ENCODE measurements around the gene WDR7. TPM values are rescaled to one million over a fixed set of nuclear protein-coding genes. Genes with fewer than 3 reads are reported as not detected.

WDR7 gene
- total RNA-seq, 1 experiment from 2014 or later: 11.5 TPM

DNA sequence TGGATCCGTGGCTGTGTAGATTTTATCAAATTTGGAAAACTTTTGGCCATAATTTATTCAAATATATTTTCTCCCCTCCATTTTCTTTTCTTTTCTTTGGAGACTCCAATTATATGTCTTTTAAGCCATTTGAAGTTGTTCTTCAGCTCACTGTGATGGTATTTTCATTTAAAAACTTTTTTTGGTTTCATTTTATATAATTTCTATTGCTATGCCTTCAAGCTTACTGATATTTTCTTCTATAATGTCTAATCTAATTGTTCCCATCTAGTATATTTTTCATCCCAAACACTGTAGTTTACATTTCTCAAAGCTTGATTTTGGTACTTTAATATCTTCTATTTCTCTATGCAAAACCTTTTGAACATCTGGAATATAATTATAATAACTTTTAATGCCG is 72.5 kb downstream of the WDR7 start:
- Histone ChIP-seq H3K79me2 (ENCODE audit: insufficient read depth, low read length) (no peaks in the 10 kb centered on the region), H3K27ac (ENCODE audit: low read depth, low read length) (no peak overlapping the region), H4K20me1 (ENCODE audit: insufficient read depth) (no peaks in the 10 kb centered on the region), H3K9ac (ENCODE audit: low read length) (no peak overlapping the region), H3K36me3 (ENCODE audit: control insufficient read depth in 1 of 2, insufficient read depth in 2 of 2, low read length in 2 of 2) (no peaks in the 10 kb centered on the region), H2AFZ (ENCODE audit: low read depth, low read length, poor library complexity, severe bottlenecking) (no peak overlapping the region), H3K4me1 (ENCODE audit: control insufficient read depth in 1 of 2, insufficient read depth in 2 of 2, low read length in 2 of 2) (no peaks in the 10 kb centered on the region), H3K9me2 (ENCODE audit: insufficient read depth) (no peaks in the 10 kb centered on the region), H3K9me3 (ENCODE audit: control insufficient read depth in 1 of 2, insufficient read depth in 1 of 2, low read depth in 1 of 2, low read length in 2 of 2) (no peaks in the 10 kb centered on the region), H3K4me2 (ENCODE audit: low read length) (no peak overlapping the region), H3K4me3 (replicated peaks in 1 of 2; ENCODE audit: low read depth in 1 of 2, low read length in 2 of 2) (no peak overlapping the region), H3K27me3 (ENCODE audit: insufficient read depth, low read length) (no peaks in the 10 kb centered on the region)
- RAD21 ChIA-PET (ENCODE audit: low non-redundant PET in 1 of 2, low total read pairs in 2 of 2, uncharacterized antibody in 2 of 2, unreplicated experiment in 2 of 2): no interaction called here
- no TSS peak for BruUV-seq (replicated peaks)
- TF ChIP-seq EZH2 (IDR thresholded peaks at IDR 0.05) (no peak), EGR1 (IDR thresholded peaks at IDR 0.05; ENCODE audit: low read depth) (no peak), EZH2phosphoT487 (IDR thresholded peaks at IDR 0.05; ENCODE audit: borderline replicate concordance) (no peak), TCF7L2 (IDR thresholded peaks at IDR 0.05; ENCODE audit: borderline replicate concordance, extremely low read depth, insufficient read depth, insufficient read length) (no peak), POLR2A (IDR thresholded peaks at IDR 0.05; ENCODE audit: borderline replicate concordance, extremely low read depth, insufficient read depth, insufficient read length) (no peak), RAD21 (IDR thresholded peaks at IDR 0.05; ENCODE audit: low read depth) (no peak), SP1 (IDR thresholded peaks at IDR 0.05; ENCODE audit: low read depth) (no peak), YY1 (IDR thresholded peaks at IDR 0.05; ENCODE audit: extremely low read depth, insufficient replicate concordance, low read depth, low read length) (no peak), CBX3 (IDR thresholded peaks at IDR 0.05; ENCODE audit: low read depth) (no peak), POLR2AphosphoS5 (IDR thresholded peaks at IDR 0.05; ENCODE audit: low read depth, low read length) (no peak), ZFX (IDR thresholded peaks at IDR 0.05) (no peak), FOSL1 (IDR thresholded peaks at IDR 0.05; ENCODE audit: low read depth) (no peak), CEBPB (IDR thresholded peaks at IDR 0.05; ENCODE audit: low read depth) (no peak), ZNF274 (IDR thresholded peaks at IDR 0.05; ENCODE audit: low read depth, low read length) (no peak)
- TF ChIP-seq, protein P1, sequence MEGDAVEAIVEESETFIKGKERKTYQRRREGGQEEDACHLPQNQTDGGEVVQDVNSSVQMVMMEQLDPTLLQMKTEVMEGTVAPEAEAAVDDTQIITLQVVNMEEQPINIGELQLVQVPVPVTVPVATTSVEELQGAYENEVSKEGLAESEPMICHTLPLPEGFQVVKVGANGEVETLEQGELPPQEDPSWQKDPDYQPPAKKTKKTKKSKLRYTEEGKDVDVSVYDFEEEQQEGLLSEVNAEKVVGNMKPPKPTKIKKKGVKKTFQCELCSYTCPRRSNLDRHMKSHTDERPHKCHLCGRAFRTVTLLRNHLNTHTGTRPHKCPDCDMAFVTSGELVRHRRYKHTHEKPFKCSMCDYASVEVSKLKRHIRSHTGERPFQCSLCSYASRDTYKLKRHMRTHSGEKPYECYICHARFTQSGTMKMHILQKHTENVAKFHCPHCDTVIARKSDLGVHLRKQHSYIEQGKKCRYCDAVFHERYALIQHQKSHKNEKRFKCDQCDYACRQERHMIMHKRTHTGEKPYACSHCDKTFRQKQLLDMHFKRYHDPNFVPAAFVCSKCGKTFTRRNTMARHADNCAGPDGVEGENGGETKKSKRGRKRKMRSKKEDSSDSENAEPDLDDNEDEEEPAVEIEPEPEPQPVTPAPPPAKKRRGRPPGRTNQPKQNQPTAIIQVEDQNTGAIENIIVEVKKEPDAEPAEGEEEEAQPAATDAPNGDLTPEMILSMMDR (IDR thresholded peaks at IDR 0.05 in 2 of 3, conservative IDR thresholded peaks at IDR 0.05 in 1 of 3; ENCODE audit: borderline replicate concordance in 1 of 3, insufficient read depth in 1 of 3, low read depth in 2 of 3, low read length in 2 of 3): no peak
- TF ChIP-seq, protein P2, sequence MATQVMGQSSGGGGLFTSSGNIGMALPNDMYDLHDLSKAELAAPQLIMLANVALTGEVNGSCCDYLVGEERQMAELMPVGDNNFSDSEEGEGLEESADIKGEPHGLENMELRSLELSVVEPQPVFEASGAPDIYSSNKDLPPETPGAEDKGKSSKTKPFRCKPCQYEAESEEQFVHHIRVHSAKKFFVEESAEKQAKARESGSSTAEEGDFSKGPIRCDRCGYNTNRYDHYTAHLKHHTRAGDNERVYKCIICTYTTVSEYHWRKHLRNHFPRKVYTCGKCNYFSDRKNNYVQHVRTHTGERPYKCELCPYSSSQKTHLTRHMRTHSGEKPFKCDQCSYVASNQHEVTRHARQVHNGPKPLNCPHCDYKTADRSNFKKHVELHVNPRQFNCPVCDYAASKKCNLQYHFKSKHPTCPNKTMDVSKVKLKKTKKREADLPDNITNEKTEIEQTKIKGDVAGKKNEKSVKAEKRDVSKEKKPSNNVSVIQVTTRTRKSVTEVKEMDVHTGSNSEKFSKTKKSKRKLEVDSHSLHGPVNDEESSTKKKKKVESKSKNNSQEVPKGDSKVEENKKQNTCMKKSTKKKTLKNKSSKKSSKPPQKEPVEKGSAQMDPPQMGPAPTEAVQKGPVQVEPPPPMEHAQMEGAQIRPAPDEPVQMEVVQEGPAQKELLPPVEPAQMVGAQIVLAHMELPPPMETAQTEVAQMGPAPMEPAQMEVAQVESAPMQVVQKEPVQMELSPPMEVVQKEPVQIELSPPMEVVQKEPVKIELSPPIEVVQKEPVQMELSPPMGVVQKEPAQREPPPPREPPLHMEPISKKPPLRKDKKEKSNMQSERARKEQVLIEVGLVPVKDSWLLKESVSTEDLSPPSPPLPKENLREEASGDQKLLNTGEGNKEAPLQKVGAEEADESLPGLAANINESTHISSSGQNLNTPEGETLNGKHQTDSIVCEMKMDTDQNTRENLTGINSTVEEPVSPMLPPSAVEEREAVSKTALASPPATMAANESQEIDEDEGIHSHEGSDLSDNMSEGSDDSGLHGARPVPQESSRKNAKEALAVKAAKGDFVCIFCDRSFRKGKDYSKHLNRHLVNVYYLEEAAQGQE (IDR thresholded peaks at IDR 0.05; ENCODE audit: low read depth): no peak
- TF ChIP-seq, protein P3, sequence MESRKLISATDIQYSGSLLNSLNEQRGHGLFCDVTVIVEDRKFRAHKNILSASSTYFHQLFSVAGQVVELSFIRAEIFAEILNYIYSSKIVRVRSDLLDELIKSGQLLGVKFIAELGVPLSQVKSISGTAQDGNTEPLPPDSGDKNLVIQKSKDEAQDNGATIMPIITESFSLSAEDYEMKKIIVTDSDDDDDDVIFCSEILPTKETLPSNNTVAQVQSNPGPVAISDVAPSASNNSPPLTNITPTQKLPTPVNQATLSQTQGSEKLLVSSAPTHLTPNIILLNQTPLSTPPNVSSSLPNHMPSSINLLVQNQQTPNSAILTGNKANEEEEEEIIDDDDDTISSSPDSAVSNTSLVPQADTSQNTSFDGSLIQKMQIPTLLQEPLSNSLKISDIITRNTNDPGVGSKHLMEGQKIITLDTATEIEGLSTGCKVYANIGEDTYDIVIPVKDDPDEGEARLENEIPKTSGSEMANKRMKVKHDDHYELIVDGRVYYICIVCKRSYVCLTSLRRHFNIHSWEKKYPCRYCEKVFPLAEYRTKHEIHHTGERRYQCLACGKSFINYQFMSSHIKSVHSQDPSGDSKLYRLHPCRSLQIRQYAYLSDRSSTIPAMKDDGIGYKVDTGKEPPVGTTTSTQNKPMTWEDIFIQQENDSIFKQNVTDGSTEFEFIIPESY (IDR thresholded peaks at IDR 0.05; ENCODE audit: extremely low read depth, insufficient replicate concordance, low read length): no peak
- TF ChIP-seq, protein P4, sequence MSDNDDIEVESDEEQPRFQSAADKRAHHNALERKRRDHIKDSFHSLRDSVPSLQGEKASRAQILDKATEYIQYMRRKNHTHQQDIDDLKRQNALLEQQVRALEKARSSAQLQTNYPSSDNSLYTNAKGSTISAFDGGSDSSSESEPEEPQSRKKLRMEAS (IDR thresholded peaks at IDR 0.05): no peak
- CTCF ChIA-PET: no interaction called here
- intact Hi-C loops (cut with micrococcal nuclease): no loop called here
- ATAC-seq (no peak), DNase-seq (ENCODE audit: low read depth, low spot score) (no peak)
- POLR2A ChIA-PET: no interaction called here
